ENCODE results near the gene GALNT12. TPM values are rescaled to one million over a fixed set of nuclear protein-coding genes. Genes with fewer than 3 reads are reported as not detected.

Gene GALNT12
- total RNA-seq, 1 donor from 2014 or later: 12.9 TPM

GRCh38 chr9:98767196-98767595 is 40.3 kb upstream of the GALNT12 start:
- Mint-ChIP-seq H3K4me1 (ENCODE audit: low read depth) (no peaks in the 10 kb centered on the region), H3K36me3 (ENCODE audit: insufficient read depth) (peaks cover 39% of the 10 kb centered on the region), H3K4me3 (ENCODE audit: low read depth) (no peak overlapping the region), H3K27ac (no peak overlapping the region), H3K27me3 (no peaks in the 10 kb centered on the region), H3K9me3 (ENCODE audit: low read depth) (peaks cover 10% of the 10 kb centered on the region)
- no peak for DNase-seq (ENCODE audit: low spot score, unreplicated experiment)
- no peak for TF ChIP-seq CTCF (IDR thresholded peaks at IDR 0.05; ENCODE audit: unreplicated experiment)

- no peak for DNase-seq (ENCODE audit: low spot score, unreplicated experiment)
- no peaks in the 10 kb centered on the region for H3K27me3 Mint-ChIP-seq
- H3K27ac Mint-ChIP-seq: no peak overlapping the region
- H3K36me3 Mint-ChIP-seq (ENCODE audit: insufficient read depth): peaks cover 37% of the 10 kb centered on the region
- H3K4me3 Mint-ChIP-seq (ENCODE audit: low read depth): no peak overlapping the region
- H3K4me1 Mint-ChIP-seq (ENCODE audit: low read depth): no peaks in the 10 kb centered on the region
- no peak for TF ChIP-seq CTCF (IDR thresholded peaks at IDR 0.05; ENCODE audit: unreplicated experiment)
- H3K9me3 Mint-ChIP-seq (ENCODE audit: low read depth): peaks cover 10% of the 10 kb centered on the region
These were observed 39.6 kb upstream of the GALNT12 start for GRCh38 chr9:98767915-98768314.

DNA sequence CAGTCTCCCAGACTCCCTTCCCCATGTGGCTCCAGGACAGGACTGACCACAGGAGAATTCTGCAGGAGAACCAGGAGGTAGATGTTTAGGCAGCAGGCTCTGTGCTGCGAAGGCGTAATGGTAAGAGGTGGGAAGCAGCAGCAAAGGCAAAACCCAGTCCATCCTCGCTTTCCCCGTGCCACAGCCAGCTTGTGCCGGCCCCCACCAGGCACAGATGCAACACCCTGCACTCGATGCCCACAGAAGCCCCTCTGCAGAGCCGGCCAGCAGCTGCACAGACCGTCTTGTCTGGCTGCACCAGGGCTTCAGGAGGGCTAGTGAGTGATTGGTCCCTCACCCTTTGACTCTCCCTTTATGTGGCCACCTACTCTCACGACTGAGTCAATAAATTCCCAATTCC is 39.1 kb upstream of the GALNT12 start:
- no peaks in the 10 kb centered on the region for H3K27me3 Mint-ChIP-seq
- no peak for TF ChIP-seq CTCF (IDR thresholded peaks at IDR 0.05; ENCODE audit: unreplicated experiment)
- H3K9me3 Mint-ChIP-seq (ENCODE audit: low read depth): peaks cover 10% of the 10 kb centered on the region
- no peaks in the 10 kb centered on the region for H3K4me1 Mint-ChIP-seq (ENCODE audit: low read depth)
- H3K4me3 Mint-ChIP-seq (ENCODE audit: low read depth): no peak overlapping the region
- no peak overlapping the region for H3K27ac Mint-ChIP-seq
- no peak for DNase-seq (ENCODE audit: low spot score, unreplicated experiment)
- H3K36me3 Mint-ChIP-seq (ENCODE audit: insufficient read depth): peaks cover 37% of the 10 kb centered on the region

- Mint-ChIP-seq H3K27me3 (no peaks in the 10 kb centered on the region), H3K27ac (no peak overlapping the region), H3K36me3 (ENCODE audit: insufficient read depth) (peaks cover 24% of the 10 kb centered on the region), H3K4me3 (ENCODE audit: low read depth) (no peak overlapping the region), H3K9me3 (ENCODE audit: low read depth) (no peaks in the 10 kb centered on the region), H3K4me1 (ENCODE audit: low read depth) (no peaks in the 10 kb centered on the region)
- DNase-seq (ENCODE audit: low spot score, unreplicated experiment): no peak
- no peak for TF ChIP-seq CTCF (IDR thresholded peaks at IDR 0.05; ENCODE audit: unreplicated experiment)
These were observed 36.8 kb upstream of the GALNT12 start for GRCh38 chr9:98770717-98771116.

DNA sequence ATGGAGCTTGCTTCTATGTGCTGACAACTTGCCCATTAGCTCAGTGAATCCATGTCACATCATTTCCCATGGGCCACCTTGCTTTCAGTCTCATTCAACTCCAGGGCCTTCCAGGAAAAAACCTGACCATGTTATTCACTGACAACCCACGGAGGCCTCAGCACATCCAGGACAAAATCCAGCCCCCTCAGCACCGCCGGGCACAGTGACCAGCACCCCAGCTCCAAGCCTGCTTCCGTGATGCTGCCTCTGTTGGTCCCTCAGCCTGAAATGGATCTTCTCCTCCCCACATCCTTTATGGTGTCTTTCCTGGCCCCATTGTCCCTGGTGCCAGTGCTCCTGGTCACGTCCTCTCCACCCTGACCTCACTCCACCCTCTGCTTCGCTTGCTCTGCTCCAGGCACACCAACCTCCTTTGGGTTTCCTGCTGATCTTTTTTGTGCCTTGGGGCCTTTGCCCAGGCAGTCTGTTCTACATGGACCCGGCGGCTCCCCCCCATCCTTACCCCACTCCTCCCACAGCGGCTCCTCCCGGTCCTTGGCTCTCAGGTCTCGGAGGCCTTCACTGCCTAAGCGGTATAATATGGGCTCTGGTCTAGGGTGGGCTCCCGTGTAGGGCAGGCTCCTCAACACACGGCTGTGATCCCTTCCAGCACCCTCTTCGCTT is 36.1 kb upstream of the GALNT12 start:
- H3K27me3 Mint-ChIP-seq: no peaks in the 10 kb centered on the region
- no peaks in the 10 kb centered on the region for H3K9me3 Mint-ChIP-seq (ENCODE audit: low read depth)
- H3K36me3 Mint-ChIP-seq (ENCODE audit: insufficient read depth): peaks cover 23% of the 10 kb centered on the region

More for the DNA sequence above, 36.1 kb upstream of the GALNT12 start:
- Mint-ChIP-seq H3K4me1 (ENCODE audit: low read depth) (no peaks in the 10 kb centered on the region), H3K4me3 (ENCODE audit: low read depth) (no peak overlapping the region), H3K27ac (no peak overlapping the region)
- TF ChIP-seq CTCF (IDR thresholded peaks at IDR 0.05; ENCODE audit: unreplicated experiment): no peak
- DNase-seq (ENCODE audit: low spot score, unreplicated experiment): no peak

All from progenitor cell of endocrine pancreas (in vitro differentiated cells).